ENCODE data around the gene TOMM40L.

Gene TOMM40L

GRCh38 chr1:161196521-161197451 lies 29.1 kb upstream of the TOMM40L start:
- no peak overlapping the region for H3K4me3 ChIP-seq (ENCODE audit: low read depth, low read length)

GRCh38 chr1:161197560-161198193 lies 28.2 kb upstream of the TOMM40L start:
- no peak overlapping the region for H3K4me3 ChIP-seq (ENCODE audit: low read depth, low read length)
- DNase-seq (ENCODE audit: low read depth): no peak
- in situ Hi-C loops (cut with HindIII; ENCODE audit: low sequenced_read_pairs): no loop called here
- TF ChIP-seq CTCF (IDR thresholded peaks at IDR 0.05; ENCODE audit: low read depth, low read length, missing control alignments): no peak

More at GRCh38 chr1:161196521-161197451, 29.1 kb upstream of the TOMM40L start:
- no peak for TF ChIP-seq CTCF (IDR thresholded peaks at IDR 0.05; ENCODE audit: low read depth, low read length, missing control alignments)
- in situ Hi-C loops (cut with HindIII; ENCODE audit: low sequenced_read_pairs): no loop called here
- DNase-seq (ENCODE audit: low read depth): no peak

- DNase-seq (ENCODE audit: low read depth): no peak
- no peak overlapping the region for H3K4me3 ChIP-seq (ENCODE audit: low read depth, low read length)
- no peak for TF ChIP-seq CTCF (IDR thresholded peaks at IDR 0.05; ENCODE audit: low read depth, low read length, missing control alignments)
- in situ Hi-C loops (cut with HindIII; ENCODE audit: low sequenced_read_pairs): no loop called here
These were observed 27.5 kb upstream of the TOMM40L start for GRCh38 chr1:161198194-161198896.

GRCh38 chr1:161198897-161199431 lies 26.9 kb upstream of the TOMM40L start, which contains the start of gene ADAMTS4:
Gene ADAMTS4 (minus strand): TSS chr1:161199054. CDS start chr1:161198627, 427 bp downstream.
- no peak for TF ChIP-seq CTCF (IDR thresholded peaks at IDR 0.05; ENCODE audit: low read depth, low read length, missing control alignments)
- H3K4me3 ChIP-seq (ENCODE audit: low read depth, low read length): no peak within 1 kb of the TSS
- DNase-seq (ENCODE audit: low read depth): no peak
- in situ Hi-C loops (cut with HindIII; ENCODE audit: low sequenced_read_pairs): no loop called here

GRCh38 chr1:161199506-161200139 lies 26.2 kb upstream of the TOMM40L start:
- DNase-seq (ENCODE audit: low read depth): no peak
- in situ Hi-C loops (cut with HindIII; ENCODE audit: low sequenced_read_pairs): loop anchor here (25.0 kb wide), 1 partner anchor 538 kb away; the partner anchor contains the start of gene DUSP12
- TF ChIP-seq CTCF (IDR thresholded peaks at IDR 0.05; ENCODE audit: low read depth, low read length, missing control alignments): no peak
- H3K4me3 ChIP-seq (ENCODE audit: low read depth, low read length): no peak overlapping the region

All from astrocyte of the cerebellum (primary cell).